PC-9 (cell line): ENCODE data around the gene RGMB. TPM values are rescaled to one million over a fixed set of nuclear protein-coding genes. Genes with fewer than 3 reads are reported as not detected.

ENCODE experiments used
- BruUV-seq: library from RNA; stranded (reverse); fragments of 400-500 nt; replicated peaks from 2 replicates; lab custom pipeline; 2021; lab: Mats Ljungman, UMichigan
- CTCF ChIA-PET: fragments of 300-600 bp; sonication (Branson Sonifier 250); formaldehyde crosslinking; loops from one replicate; lab custom pipeline; 2022; ENCODE audit warnings: antibody characterized with exemption; lab: Charles Lee
- POLR2A ChIA-PET: fragments of 300-600 bp; sonication (Branson Sonifier 250); formaldehyde crosslinking; loops from one replicate; lab custom pipeline; 2022; ENCODE audit warnings: antibody characterized with exemption; ENCODE audit not compliant: unreplicated experiment; lab: Charles Lee
- DNase-seq, 2 experiments: peaks; one replicate each; pipeline versions ENCODE4 v3.0.0 to v3.0.0-alpha.2; 2015 to 2022; ENCODE audit warnings: mixed read lengths in 1 of 2
- H2AFZ ChIP-seq: fragments of 200-600 bp; sonication (generic); 2 replicates; pipeline ENCODE4 v1.8.1; 2017; ENCODE audit warnings: antibody characterized with exemption
- H3F3A ChIP-seq: fragments of 200-600 bp; sonication (generic); 2 replicates; pipeline ENCODE4 v1.8.1; 2017; ENCODE audit warnings: antibody characterized with exemption, mild to moderate bottlenecking, low read depth; ENCODE audit not compliant: insufficient read depth
- H3K27ac ChIP-seq: fragments of 200-600 bp; sonication (generic); 2 replicates; pipeline ENCODE4 v1.6.1; 2016; ENCODE audit warnings: mixed run types
- H3K27me3 ChIP-seq: fragments of 200-600 bp; sonication (generic); 2 replicates; pipeline ENCODE4 v1.6.1; 2016; ENCODE audit warnings: low read depth, mixed run types; ENCODE audit not compliant: insufficient read depth
- H3K36me3 ChIP-seq: fragments of 200-600 bp; sonication (generic); 2 replicates; pipeline ENCODE4 v1.6.1; 2016; ENCODE audit warnings: low read depth, mixed run types
- H3K4me1 ChIP-seq: fragments of 200-600 bp; sonication (generic); replicated peaks from 2 replicates; pipeline ENCODE4 v1.6.1; 2016; ENCODE audit warnings: mixed run types; ENCODE audit not compliant: insufficient read depth
- H3K4me2 ChIP-seq: fragments of 200-600 bp; sonication (generic); 2 replicates; pipeline ENCODE4 v1.6.1; 2017; ENCODE audit warnings: mixed run types
- H3K4me3 ChIP-seq: fragments of 200-600 bp; sonication (generic); 2 replicates; pipeline ENCODE4 v1.6.1; 2016; ENCODE audit warnings: mixed run types
- H3K79me2 ChIP-seq: fragments of 200-600 bp; sonication (generic); 2 replicates; pipeline ENCODE4 v1.6.1; 2017; ENCODE audit warnings: low read depth, mixed run types
- H3K9me2 ChIP-seq: fragments of 200-600 bp; sonication (generic); 2 replicates; pipeline ENCODE4 v1.8.1; 2017; ENCODE audit warnings: mild to moderate bottlenecking; ENCODE audit not compliant: insufficient read depth
- H3K9me3 ChIP-seq: fragments of 200-600 bp; sonication (generic); 2 replicates; pipeline ENCODE4 v1.8.1; 2016; ENCODE audit warnings: low read depth; ENCODE audit not compliant: insufficient read depth
- H4K20me1 ChIP-seq: fragments of 200-600 bp; sonication (generic); 2 replicates; pipeline ENCODE4 v1.8.1; 2017; ENCODE audit not compliant: insufficient read depth
- EZH2 ChIP-seq: fragments of 200-600 bp; sonication (generic); IDR thresholded peaks from 2 replicates; pipeline ENCODE4 v1.8.0; 2017; ENCODE audit warnings: antibody characterized with exemption, low read depth
- intact Hi-C: fragments of 100-400 bp; cut with micrococcal nuclease; formaldehyde crosslinking; loops from one replicate; pipeline ENCODE4 v1.10.0; 2022; ENCODE audit not compliant: unreplicated experiment
- total RNA-seq: library from RNA; stranded (reverse); gene quantifications from 2 replicates; pipeline ENCODE4 v1.2.3, GENCODE V29; 2021
- TF ChIP-seq, protein P1 (sequence below): fragments of 200-600 bp; sonication (generic); conservative IDR thresholded peaks from 2 replicates; pipeline ENCODE4 v1.6.1; 2017; ENCODE audit warnings: mixed run types, antibody characterized with exemption, mild to moderate bottlenecking, moderate library complexity

RGMB gene
- total RNA-seq, 1 experiment from 2014 or later, result 14.6 TPM

DNA sequence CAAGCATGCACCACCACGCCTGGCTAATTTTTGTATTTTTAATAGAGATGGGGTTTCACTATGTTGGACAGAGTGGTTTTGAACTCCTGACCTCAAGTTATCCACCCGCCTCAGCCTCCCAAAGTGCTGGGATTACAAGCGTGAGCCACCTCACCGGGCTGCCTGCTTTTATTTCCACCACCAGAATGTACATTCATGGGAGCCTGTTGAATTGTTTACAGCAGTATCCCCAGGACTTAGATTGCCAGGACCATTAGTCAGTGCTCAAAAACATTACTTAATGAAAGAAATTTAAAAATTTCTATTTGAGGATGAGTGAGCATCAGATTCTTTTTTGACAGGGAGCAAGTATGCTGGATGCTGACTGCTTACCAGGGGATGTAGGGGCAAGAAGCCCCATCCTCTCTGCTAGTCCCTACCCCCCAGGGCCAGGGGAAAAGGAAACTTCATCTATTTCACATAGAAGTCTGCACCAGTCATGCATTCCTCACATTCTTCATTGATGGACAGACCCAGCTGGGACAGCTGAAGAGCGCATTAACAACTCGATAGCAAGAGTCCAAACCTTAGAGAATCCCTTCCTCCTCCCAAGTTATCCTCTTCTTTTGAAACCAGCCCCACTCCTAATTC is 10.3 kb upstream of the RGMB start:
- Histone ChIP-seq H3K4me3 (no peak overlapping the region), H3K27me3 (no peaks in the 10 kb centered on the region), H3K9me3 (0 out of 2 replicates have a peak, but pooled peaks cover 3% of the 10 kb centered on the region), H3F3A (no peaks in the 10 kb centered on the region), H3K4me1 (no peaks in the 10 kb centered on the region), H3K27ac (no peak overlapping the region), H3K4me2 (no peak overlapping the region), H4K20me1 (no peaks in the 10 kb centered on the region), H3K79me2 (no peaks in the 10 kb centered on the region), H3K36me3 (no peaks in the 10 kb centered on the region), H2AFZ (no peak overlapping the region), H3K9me2 (no peaks in the 10 kb centered on the region)
- intact Hi-C loops, result no loop called here
- BruUV-seq, result no TSS peak
- POLR2A ChIA-PET, result no interaction called here
- CTCF ChIA-PET, result no interaction called here
- DNase-seq, result no peak
- no peak for TF ChIP-seq EZH2
- TF ChIP-seq, protein P1, sequence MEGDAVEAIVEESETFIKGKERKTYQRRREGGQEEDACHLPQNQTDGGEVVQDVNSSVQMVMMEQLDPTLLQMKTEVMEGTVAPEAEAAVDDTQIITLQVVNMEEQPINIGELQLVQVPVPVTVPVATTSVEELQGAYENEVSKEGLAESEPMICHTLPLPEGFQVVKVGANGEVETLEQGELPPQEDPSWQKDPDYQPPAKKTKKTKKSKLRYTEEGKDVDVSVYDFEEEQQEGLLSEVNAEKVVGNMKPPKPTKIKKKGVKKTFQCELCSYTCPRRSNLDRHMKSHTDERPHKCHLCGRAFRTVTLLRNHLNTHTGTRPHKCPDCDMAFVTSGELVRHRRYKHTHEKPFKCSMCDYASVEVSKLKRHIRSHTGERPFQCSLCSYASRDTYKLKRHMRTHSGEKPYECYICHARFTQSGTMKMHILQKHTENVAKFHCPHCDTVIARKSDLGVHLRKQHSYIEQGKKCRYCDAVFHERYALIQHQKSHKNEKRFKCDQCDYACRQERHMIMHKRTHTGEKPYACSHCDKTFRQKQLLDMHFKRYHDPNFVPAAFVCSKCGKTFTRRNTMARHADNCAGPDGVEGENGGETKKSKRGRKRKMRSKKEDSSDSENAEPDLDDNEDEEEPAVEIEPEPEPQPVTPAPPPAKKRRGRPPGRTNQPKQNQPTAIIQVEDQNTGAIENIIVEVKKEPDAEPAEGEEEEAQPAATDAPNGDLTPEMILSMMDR, result no peak

DNA sequence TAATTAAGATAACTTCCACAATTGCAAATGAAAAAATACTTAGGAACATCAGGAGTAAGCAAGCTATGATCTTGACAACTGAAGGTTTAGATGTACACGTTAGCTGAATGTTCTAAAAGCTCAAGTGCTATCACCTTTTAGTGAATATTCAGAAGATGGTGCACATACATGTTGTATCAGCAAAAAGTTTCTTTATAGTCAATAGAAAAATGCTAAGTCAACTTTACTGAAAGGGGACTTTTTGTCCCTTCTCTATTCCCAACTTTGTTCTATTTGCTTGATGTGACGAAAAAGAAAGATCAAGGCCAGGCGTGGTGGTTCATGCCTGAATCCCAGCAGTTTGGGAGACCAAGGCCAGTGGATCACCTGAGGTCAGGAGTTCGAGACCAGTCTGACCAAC is 7.6 kb upstream of the RGMB start:
- H3K4me1 ChIP-seq, result no peaks in the 10 kb centered on the region
- no peak overlapping the region for H3K27ac ChIP-seq
- H2AFZ ChIP-seq, result no peak overlapping the region
- no peak overlapping the region for H3K4me2 ChIP-seq
- TF ChIP-seq EZH2, result no peak
- TF ChIP-seq, protein P1, result no peak
- H3F3A ChIP-seq, result peaks cover 8% of the 10 kb centered on the region; the same call in 1 of the 2 replicates
- ChIA-PET POLR2A (no interaction called here), CTCF (no interaction called here)
- no TSS peak for BruUV-seq
- no peaks in the 10 kb centered on the region for H3K36me3 ChIP-seq
- H3K27me3 ChIP-seq, result no peaks in the 10 kb centered on the region
- DNase-seq, result no peak
- H3K9me3 ChIP-seq, result 0 out of 2 replicates have a peak, but pooled peaks cover 3% of the 10 kb centered on the region
- H3K79me2 ChIP-seq, result no peaks in the 10 kb centered on the region
- intact Hi-C loops, result no loop called here
- no peaks in the 10 kb centered on the region for H4K20me1 ChIP-seq
- no peak overlapping the region for H3K4me3 ChIP-seq
- H3K9me2 ChIP-seq, result no peaks in the 10 kb centered on the region

DNA sequence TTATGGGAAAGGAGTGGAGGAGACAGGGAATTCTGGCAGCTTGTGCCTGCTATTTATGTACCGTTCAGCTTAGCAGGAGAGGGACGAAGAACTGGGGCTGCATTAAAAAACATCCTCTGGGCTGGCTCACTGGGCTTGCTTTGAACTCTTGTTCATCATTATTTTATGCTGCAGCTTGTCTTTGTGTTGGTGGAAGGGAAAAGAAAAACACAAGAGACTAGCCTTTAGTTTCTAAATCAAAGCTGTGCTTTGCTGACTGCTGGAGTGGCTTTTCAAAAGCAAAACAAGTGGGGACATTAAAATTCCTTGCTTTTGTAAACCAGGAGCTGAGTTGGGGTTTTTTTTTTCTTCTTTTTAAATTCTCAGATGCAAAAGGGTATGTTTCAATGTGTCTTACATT is 5.9 kb upstream of the RGMB start:
- Histone ChIP-seq H3K4me1 (peaks cover 9% of the 10 kb centered on the region), H3K36me3 (no peaks in the 10 kb centered on the region), H3K27ac (no peak overlapping the region), H3K79me2 (no peaks in the 10 kb centered on the region), H4K20me1 (no peaks in the 10 kb centered on the region), H3K27me3 (no peaks in the 10 kb centered on the region), H3K9me3 (0 out of 2 replicates have a peak, but pooled peaks cover 1% of the 10 kb centered on the region), H3F3A (peaks cover 16% of the 10 kb centered on the region; the same call in 1 of the 2 replicates), H3K9me2 (no peaks in the 10 kb centered on the region), H2AFZ (no peak overlapping the region), H3K4me3 (no peak overlapping the region), H3K4me2 (peak overlapping the region; percentile 94; the same call in 1 of the 2 replicates)
- CTCF ChIA-PET, result no interaction called here
- no peak for DNase-seq
- intact Hi-C loops, result no loop called here
- BruUV-seq, result no TSS peak
- TF ChIP-seq, protein P1, result no peak
- TF ChIP-seq EZH2, result no peak
- POLR2A ChIA-PET, result no interaction called here
